Middle frontal gyrus (tissue), 1 donor: ENCODE results near the gene STMN3.

Experiments used
- DNase-seq: peaks from one replicate; pipeline ENCODE4 v3.0.0-alpha.2; 2015; ENCODE audit warnings: low spot score; ENCODE audit errors: extremely low spot score

Gene STMN3

GRCh38 chr20:63653041-63653973 lies at the start of gene STMN3:
Gene STMN3 (minus strand): TSS chr20:63653424. CDS start chr20:63653345, 79 bp downstream.
- DNase-seq, result peak; percentile 54

- no peak for DNase-seq
Measured at GRCh38 chr20:63702036-63702665, 48.9 kb upstream of the STMN3 start.

- no peak for DNase-seq
Measured at GRCh38 chr20:63701329-63702035, 48.3 kb upstream of the STMN3 start.

- DNase-seq, result no peak
Measured at GRCh38 chr20:63701051-63701328, 47.8 kb upstream of the STMN3 start.

GRCh38 chr20:63700199-63701050 lies 47.2 kb upstream of the STMN3 start:
- no peak for DNase-seq

GRCh38 chr20:63699466-63700198 lies 46.4 kb upstream of the STMN3 start:
- DNase-seq, result no peak

GRCh38 chr20:63698739-63699465 lies 45.7 kb upstream of the STMN3 start:
- no peak for DNase-seq

GRCh38 chr20:63697868-63698545 lies 44.8 kb upstream of the STMN3 start:
- DNase-seq, result no peak

- DNase-seq, result no peak
Measured at GRCh38 chr20:63697357-63697867, 44.2 kb upstream of the STMN3 start.

- no peak for DNase-seq
Measured at GRCh38 chr20:63696628-63697356, 43.6 kb upstream of the STMN3 start, which contains the start of gene TNFRSF6B. Gene TNFRSF6B (plus strand): TSS chr20:63696652. CDS start chr20:63696768, 116 bp downstream.

GRCh38 chr20:63696306-63696627 lies 43.0 kb upstream of the STMN3 start:
- DNase-seq, result no peak

- DNase-seq, result no peak
Measured at GRCh38 chr20:63695424-63696305, 42.4 kb upstream of the STMN3 start.

GRCh38 chr20:63694584-63695423 lies 41.6 kb upstream of the STMN3 start:
- DNase-seq, result no peak

GRCh38 chr20:63693733-63694583 lies 40.7 kb upstream of the STMN3 start:
- no peak for DNase-seq

GRCh38 chr20:63693083-63693732 lies 40.0 kb upstream of the STMN3 start:
- no peak for DNase-seq
